Bronchial epithelial cell (primary cell): ENCODE data around the gene TINAGL1. TPM values are rescaled to one million over a fixed set of nuclear protein-coding genes. Genes with fewer than 3 reads are reported as not detected.

ENCODE experiments used
- DNase-seq: peaks from one replicate; pipeline ENCODE4 v3.0.0-alpha.2; 2010; ENCODE audit warnings: low read depth
- FAIRE-seq: peaks from 2 replicates; lab custom pipeline; 2011; peaks lifted over from hg19 to GRCh38; lab: Jason Lieb, UNC
- H3K27me3 ChIP-seq: 2 replicates; pipeline ENCODE4 v1.5.1; 2011; ENCODE audit warnings: low read length; ENCODE audit not compliant: control insufficient read depth, insufficient read depth
- H3K36me3 ChIP-seq: 2 replicates; pipeline ENCODE4 v1.5.1; 2011; ENCODE audit warnings: low read length; ENCODE audit not compliant: control insufficient read depth, insufficient read depth
- H3K4me3 ChIP-seq: 2 replicates; pipeline ENCODE4 v1.5.1; 2011; ENCODE audit warnings: mild to moderate bottlenecking, low read depth, low read length, control low read depth
- total RNA-seq: library from RNA; depleted of rRNA; stranded (reverse); fragments of >200 nt; gene quantifications from 2 replicates; pipeline ENCODE4 v1.2.1, GENCODE V29; 2014
- TF ChIP-seq, protein P1 (sequence below): IDR thresholded peaks from 2 replicates; pipeline ENCODE4 v1.5.1; 2011; ENCODE audit warnings: mild to moderate bottlenecking, moderate library complexity, low read length, control low read depth, inconsistent platforms; ENCODE audit not compliant: insufficient read depth, severe bottlenecking

TINAGL1 gene
- total RNA-seq, 1 donor from 2014 or later, result 154 TPM

DNA sequence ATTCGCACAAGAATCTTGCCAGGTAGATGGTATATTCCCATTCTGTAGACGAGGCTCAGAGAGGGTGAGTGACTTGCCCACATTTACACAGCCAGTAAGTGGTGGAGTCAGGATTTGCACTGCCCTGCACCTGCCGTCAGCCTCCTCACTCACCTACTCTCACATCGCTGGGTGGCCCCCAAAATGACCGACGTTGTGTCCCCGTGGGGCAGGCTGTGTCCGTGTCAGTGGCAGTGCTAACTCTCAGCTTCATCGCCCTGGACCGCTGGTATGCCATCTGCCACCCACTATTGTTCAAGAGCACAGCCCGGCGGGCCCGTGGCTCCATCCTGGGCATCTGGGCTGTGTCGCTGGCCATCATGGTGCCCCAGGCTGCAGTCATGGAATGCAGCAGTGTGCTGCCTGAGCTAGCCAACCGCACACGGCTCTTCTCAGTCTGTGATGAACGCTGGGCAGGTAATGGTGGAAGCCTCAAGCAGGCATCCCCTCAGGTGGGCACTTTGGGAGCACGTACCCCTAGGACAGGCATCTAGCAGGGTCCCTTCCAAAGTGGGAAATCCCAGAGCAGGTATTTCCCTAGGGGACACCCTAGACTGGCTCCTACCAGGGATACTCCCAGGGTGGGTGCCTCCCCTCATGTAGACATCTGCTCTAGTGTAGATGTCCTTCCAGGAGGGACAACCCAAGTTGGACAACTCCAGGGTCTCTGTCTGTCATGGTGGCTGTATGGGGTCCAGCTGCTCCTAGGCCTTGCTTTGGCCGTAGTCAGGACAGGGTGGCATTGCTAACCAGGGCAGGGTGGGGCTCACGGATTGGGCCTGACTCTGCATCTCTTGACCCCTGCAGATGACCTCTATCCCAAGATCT is 44.5 kb downstream of the TINAGL1 start:
- peaks cover 17% of the 10 kb centered on the region for H3K27me3 ChIP-seq
- no peaks in the 10 kb centered on the region for H3K36me3 ChIP-seq
- FAIRE-seq (peak; percentile 32), DNase-seq (no peak)
- TF ChIP-seq, protein P1, sequence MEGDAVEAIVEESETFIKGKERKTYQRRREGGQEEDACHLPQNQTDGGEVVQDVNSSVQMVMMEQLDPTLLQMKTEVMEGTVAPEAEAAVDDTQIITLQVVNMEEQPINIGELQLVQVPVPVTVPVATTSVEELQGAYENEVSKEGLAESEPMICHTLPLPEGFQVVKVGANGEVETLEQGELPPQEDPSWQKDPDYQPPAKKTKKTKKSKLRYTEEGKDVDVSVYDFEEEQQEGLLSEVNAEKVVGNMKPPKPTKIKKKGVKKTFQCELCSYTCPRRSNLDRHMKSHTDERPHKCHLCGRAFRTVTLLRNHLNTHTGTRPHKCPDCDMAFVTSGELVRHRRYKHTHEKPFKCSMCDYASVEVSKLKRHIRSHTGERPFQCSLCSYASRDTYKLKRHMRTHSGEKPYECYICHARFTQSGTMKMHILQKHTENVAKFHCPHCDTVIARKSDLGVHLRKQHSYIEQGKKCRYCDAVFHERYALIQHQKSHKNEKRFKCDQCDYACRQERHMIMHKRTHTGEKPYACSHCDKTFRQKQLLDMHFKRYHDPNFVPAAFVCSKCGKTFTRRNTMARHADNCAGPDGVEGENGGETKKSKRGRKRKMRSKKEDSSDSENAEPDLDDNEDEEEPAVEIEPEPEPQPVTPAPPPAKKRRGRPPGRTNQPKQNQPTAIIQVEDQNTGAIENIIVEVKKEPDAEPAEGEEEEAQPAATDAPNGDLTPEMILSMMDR, result no peak
- no peak overlapping the region for H3K4me3 ChIP-seq

DNA sequence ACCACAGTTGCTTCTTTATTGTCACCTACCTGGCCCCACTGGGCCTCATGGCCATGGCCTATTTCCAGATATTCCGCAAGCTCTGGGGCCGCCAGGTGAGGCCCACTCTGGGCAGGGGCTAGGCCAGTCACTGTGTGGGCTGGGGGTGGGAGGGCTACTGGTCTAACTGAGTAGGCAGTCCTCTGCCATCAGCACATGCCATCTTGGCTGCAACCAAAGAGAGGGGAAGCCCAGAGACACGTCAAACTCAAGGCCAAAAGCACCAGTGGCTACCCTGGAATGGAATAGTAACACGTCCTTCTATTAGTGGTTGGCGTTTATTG is 45.1 kb downstream of the TINAGL1 start:
- FAIRE-seq, result no peak
- Histone ChIP-seq H3K27me3 (peaks cover 13% of the 10 kb centered on the region), H3K36me3 (no peaks in the 10 kb centered on the region), H3K4me3 (no peak overlapping the region)
- TF ChIP-seq, protein P1, result no peak
- no peak for DNase-seq

GRCh38 chr1:31621847-31622730 is 45.8 kb downstream of the TINAGL1 start:
- TF ChIP-seq, protein P1, result no peak
- DNase-seq (no peak), FAIRE-seq (peak; percentile 83)
- peaks cover 8% of the 10 kb centered on the region for H3K27me3 ChIP-seq
- H3K4me3 ChIP-seq, result no peak overlapping the region
- H3K36me3 ChIP-seq, result no peaks in the 10 kb centered on the region

DNA sequence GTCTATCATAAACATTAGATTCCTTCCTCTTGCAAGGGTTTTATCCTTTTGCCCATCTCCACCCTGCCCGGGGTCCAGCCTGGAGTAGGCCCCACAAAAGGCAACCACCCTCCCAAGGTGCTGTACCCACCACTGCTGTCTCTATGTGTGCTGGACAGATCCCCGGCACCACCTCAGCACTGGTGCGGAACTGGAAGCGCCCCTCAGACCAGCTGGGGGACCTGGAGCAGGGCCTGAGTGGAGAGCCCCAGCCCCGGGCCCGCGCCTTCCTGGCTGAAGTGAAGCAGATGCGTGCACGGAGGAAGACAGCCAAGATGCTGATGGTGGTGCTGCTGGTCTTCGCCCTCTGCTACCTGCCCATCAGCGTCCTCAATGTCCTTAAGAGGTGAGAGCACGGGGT is 47.0 kb downstream of the TINAGL1 start:
- DNase-seq, result no peak

GRCh38 chr1:31624309-31624708 is 48.0 kb downstream of the TINAGL1 start:
- FAIRE-seq, result no peak
- no peak for DNase-seq
- H3K36me3 ChIP-seq, result peaks cover 3% of the 10 kb centered on the region
- TF ChIP-seq, protein P1, result no peak
- H3K4me3 ChIP-seq, result no peak overlapping the region
- H3K27me3 ChIP-seq, result no peaks in the 10 kb centered on the region

More for the DNA sequence above, 47.0 kb downstream of the TINAGL1 start:
- H3K4me3 ChIP-seq, result no peak overlapping the region
- peaks cover 5% of the 10 kb centered on the region for H3K27me3 ChIP-seq
- FAIRE-seq, result no peak
- H3K36me3 ChIP-seq, result peaks cover 3% of the 10 kb centered on the region
- TF ChIP-seq, protein P1, result no peak
